Stimulated activated CD8-positive, alpha-beta memory T cell treated with anti-CD3 and anti-CD28 coated beads, Interleukin-7, amount 100 ng/mL, for 4 hours (primary cell): ENCODE data around the gene KCNMA1.
"Not testable (repeated sequence)": the region's sequence is repeated elsewhere in the genome, so short reads cannot be mapped to it uniquely, and the experiment has no call there.

ENCODE experiments used
- DNase-seq, 2 donors: peaks; one replicate each; pipeline ENCODE4 v3.0.0-alpha.2; 2020; ENCODE audit warnings: low read depth in 2 of 2

The KCNMA1 gene

GRCh38 chr10:77664008-77664407 is 26.4 kb upstream of the KCNMA1 start:
- no peak for DNase-seq

- DNase-seq = no peak
These were observed 24.1 kb upstream of the KCNMA1 start for GRCh38 chr10:77661674-77662073.

GRCh38 chr10:77661100-77661499 is 23.5 kb upstream of the KCNMA1 start:
- no peak for DNase-seq

- not testable (repeated sequence) for DNase-seq
These were observed 21.6 kb upstream of the KCNMA1 start for GRCh38 chr10:77659046-77659670.

- DNase-seq = no peak
These were observed 15.6 kb upstream of the KCNMA1 start for GRCh38 chr10:77653210-77653609.

- no peak for DNase-seq
These were observed 12.0 kb upstream of the KCNMA1 start for GRCh38 chr10:77649333-77650331.

- no peak for DNase-seq
These were observed 10.9 kb upstream of the KCNMA1 start for GRCh38 chr10:77648472-77648871.

GRCh38 chr10:77647543-77648293 is 10.1 kb upstream of the KCNMA1 start:
- no peak for DNase-seq

- DNase-seq = no peak
These were observed 7.1 kb upstream of the KCNMA1 start for GRCh38 chr10:77644557-77645243.

- DNase-seq = no peak
These were observed 6.3 kb upstream of the KCNMA1 start for GRCh38 chr10:77643795-77644468.

GRCh38 chr10:77641788-77642397 is 4.3 kb upstream of the KCNMA1 start:
- DNase-seq = peak in 1 of 2 donors; percentile 35

GRCh38 chr10:77641344-77641743 is 3.7 kb upstream of the KCNMA1 start:
- no peak for DNase-seq

- DNase-seq = no peak
These were observed 2.6 kb upstream of the KCNMA1 start for GRCh38 chr10:77640167-77640566.

GRCh38 chr10:77639756-77640155 is 2.1 kb upstream of the KCNMA1 start:
- DNase-seq = no peak

GRCh38 chr10:77638321-77639101 is 903 bp upstream of the KCNMA1 start:
- DNase-seq = no peak

GRCh38 chr10:77636967-77637531 is 559 bp downstream of the KCNMA1 start:
- no peak for DNase-seq

GRCh38 chr10:77636282-77636966 is 1.2 kb downstream of the KCNMA1 start:
- no peak for DNase-seq

GRCh38 chr10:77635402-77636227 is 2.0 kb downstream of the KCNMA1 start:
- no peak for DNase-seq
